Right ventricle myocardium superior (tissue), 1 donor: ENCODE measurements around the gene OR51V1. TPM values are rescaled to one million over a fixed set of nuclear protein-coding genes. Genes with fewer than 3 reads are reported as not detected.
"Not testable (repeated sequence)": the region's sequence is repeated elsewhere in the genome, so short reads cannot be mapped to it uniquely, and the experiment has no call there.

ENCODE experiments used
- ATAC-seq: fragments of 200-7000 bp; cut with Tn5 transposase; one replicate; pipeline ENCODE4 v1.9.1; 2020; ENCODE audit warnings: mild to moderate bottlenecking; ENCODE audit not compliant: poor library complexity
- DNase-seq: peaks from one replicate; pipeline ENCODE4 v3.0.0-alpha.2; 2020
- intact Hi-C: fragments of 100-400 bp; cut with DNase I; formaldehyde crosslinking; loops from one replicate; pipeline ENCODE4 v1.11.2; 2022
- long read RNA-seq: library from polyadenylated mRNA; unstranded; transcript quantifications from one replicate; pipeline ENCODE4 v2.0.0, GENCODE V29; 2021
- total RNA-seq: library from RNA; stranded (reverse); fragmentation: NEBNext Ultra II Directional; extraction: Animal tissue kit (Norgen Biotek cat#: 25700); gene quantifications from one replicate; pipeline ENCODE4 v1.2.1, GENCODE V29; 2021
- donor health status: DM: no; HTN: yes; CAD: no; lungs with severe emphysema.

OR51V1 gene
- not detected for total RNA-seq
- long read RNA-seq = 0 reads

GRCh38 chr11:5200582-5200981 is at the start of gene OR51V1:
TSS of gene OR51V1 (minus strand) at chr11:5200682. CDS start at chr11:5200682, 0 bp downstream.
- ATAC-seq = no peak
- intact Hi-C loops = no loop called here
- no peak for DNase-seq

GRCh38 chr11:5249807-5250396 is 49.4 kb upstream of the OR51V1 start, which contains the start of gene HBG1:
TSS of gene HBG1 (minus strand) at chr11:5249857. CDS start at chr11:5249804, 53 bp downstream.
- DNase-seq, intact Hi-C loops, ATAC-seq: not testable (repeated sequence)

GRCh38 chr11:5248498-5248897 is 48.0 kb upstream of the OR51V1 start:
- DNase-seq, ATAC-seq, intact Hi-C loops: not testable (repeated sequence)

GRCh38 chr11:5247472-5248192 is 47.1 kb upstream of the OR51V1 start:
- DNase-seq = no peak
- ATAC-seq = no peak
- intact Hi-C loops = no loop called here

- no peak for DNase-seq
- intact Hi-C loops = no loop called here
- no peak for ATAC-seq
These were observed 46.4 kb upstream of the OR51V1 start for GRCh38 chr11:5246772-5247471.

- intact Hi-C loops = no loop called here
- no peak for ATAC-seq
- DNase-seq = no peak
These were observed 44.7 kb upstream of the OR51V1 start for GRCh38 chr11:5245155-5245554.

GRCh38 chr11:5243816-5244180 is 43.3 kb upstream of the OR51V1 start:
- intact Hi-C loops = no loop called here
- no peak for DNase-seq
- no peak for ATAC-seq

GRCh38 chr11:5242933-5243815 is 42.7 kb upstream of the OR51V1 start:
- intact Hi-C loops = no loop called here
- DNase-seq = no peak
- no peak for ATAC-seq

GRCh38 chr11:5242208-5242607 is 41.7 kb upstream of the OR51V1 start:
- intact Hi-C loops = no loop called here
- DNase-seq = no peak
- no peak for ATAC-seq

GRCh38 chr11:5241458-5241857 is 41.0 kb upstream of the OR51V1 start:
- DNase-seq = no peak
- intact Hi-C loops = no loop called here
- ATAC-seq = no peak

GRCh38 chr11:5240458-5240857 is 40.0 kb upstream of the OR51V1 start:
- intact Hi-C loops = no loop called here
- DNase-seq (no peak), ATAC-seq (no peak)

- ATAC-seq (no peak), DNase-seq (no peak)
- intact Hi-C loops = no loop called here
These were observed 39.6 kb upstream of the OR51V1 start for GRCh38 chr11:5240056-5240455.

- ATAC-seq (no peak), DNase-seq (no peak)
- intact Hi-C loops = no loop called here
These were observed 38.6 kb upstream of the OR51V1 start for GRCh38 chr11:5239046-5239445.

GRCh38 chr11:5238486-5238885 is 38.0 kb upstream of the OR51V1 start:
- ATAC-seq = no peak
- intact Hi-C loops = no loop called here
- DNase-seq = no peak

- DNase-seq (no peak), ATAC-seq (no peak)
- intact Hi-C loops = no loop called here
These were observed 36.9 kb upstream of the OR51V1 start for GRCh38 chr11:5237420-5237819.

GRCh38 chr11:5235364-5236095 is 35.0 kb upstream of the OR51V1 start:
- DNase-seq (no peak), ATAC-seq (no peak)
- intact Hi-C loops = no loop called here

GRCh38 chr11:5234381-5234834 is 33.9 kb upstream of the OR51V1 start, which contains the start of gene HBD:
TSS of gene HBD (minus strand) at chr11:5234483. CDS start at chr11:5234433, 50 bp downstream.
- DNase-seq (no peak), ATAC-seq (no peak)
- intact Hi-C loops = no loop called here

GRCh38 chr11:5233307-5233706 is 32.8 kb upstream of the OR51V1 start:
- no peak for DNase-seq
- intact Hi-C loops = no loop called here
- ATAC-seq = no peak
